Type B pancreatic cell (in vitro differentiated cells): ENCODE data around the gene STXBP6. TPM values are rescaled to one million over a fixed set of nuclear protein-coding genes. Genes with fewer than 3 reads are reported as not detected.

ENCODE experiments used
- DNase-seq: peaks from one replicate; pipeline ENCODE4 v3.0.0; 2021; ENCODE audit warnings: mixed read lengths; ENCODE audit not compliant: unreplicated experiment; ENCODE audit errors: extremely low spot score
- H3K27ac Mint-ChIP-seq: 2 replicates; pipeline ENCODE4 v1.8.0; 2021; ENCODE audit warnings: mild to moderate bottlenecking, mixed read lengths
- H3K27me3 Mint-ChIP-seq: 2 replicates; pipeline ENCODE4 v1.8.0; 2021; ENCODE audit warnings: mixed read lengths
- H3K36me3 Mint-ChIP-seq: 2 replicates; pipeline ENCODE4 v1.8.0; 2021; ENCODE audit warnings: mixed read lengths
- H3K4me1 Mint-ChIP-seq: one replicate; pipeline ENCODE4 v1.8.0; 2021; ENCODE audit warnings: mixed read lengths; ENCODE audit not compliant: unreplicated experiment
- H3K4me3 Mint-ChIP-seq: 2 replicates; pipeline ENCODE4 v1.8.0; 2021; ENCODE audit warnings: mild to moderate bottlenecking, mixed read lengths
- H3K9me3 Mint-ChIP-seq: 2 replicates; pipeline ENCODE4 v1.8.0; 2021; ENCODE audit warnings: mixed read lengths
- CTCF ChIP-seq: fragments of 200-600 bp; sonication (generic); conservative IDR thresholded peaks from 2 replicates; pipeline ENCODE4 v1.5.0; 2021; ENCODE audit warnings: antibody characterized with exemption, mild to moderate bottlenecking
- total RNA-seq: library from RNA; stranded (reverse); gene quantifications from 2 replicates; pipeline ENCODE4 v1.2.1, GENCODE V29; 2021; ENCODE audit warnings: low replicate concordance

STXBP6 gene
- total RNA-seq, 1 donor from 2014 or later = 17.0 TPM

GRCh38 chr14:24928386-24928900 is 121.5 kb downstream of the STXBP6 start:
- no peak for DNase-seq
- peaks cover 15% of the 10 kb centered on the region for H3K4me1 Mint-ChIP-seq
- TF ChIP-seq CTCF = no peak
- H3K27ac Mint-ChIP-seq = no peak overlapping the region
- no peak overlapping the region for H3K4me3 Mint-ChIP-seq
- H3K36me3 Mint-ChIP-seq = peaks cover 6% of the 10 kb centered on the region
- no peaks in the 10 kb centered on the region for H3K9me3 Mint-ChIP-seq
- no peaks in the 10 kb centered on the region for H3K27me3 Mint-ChIP-seq

GRCh38 chr14:24927809-24928208 is 122.1 kb downstream of the STXBP6 start:
- Mint-ChIP-seq H3K4me3 (no peak overlapping the region), H3K9me3 (no peaks in the 10 kb centered on the region), H3K4me1 (peaks cover 15% of the 10 kb centered on the region), H3K27ac (no peak overlapping the region), H3K27me3 (no peaks in the 10 kb centered on the region), H3K36me3 (peaks cover 6% of the 10 kb centered on the region)
- TF ChIP-seq CTCF = no peak
- DNase-seq = no peak

- no peak for TF ChIP-seq CTCF
- H3K36me3 Mint-ChIP-seq = no peaks in the 10 kb centered on the region
- no peak overlapping the region for H3K4me3 Mint-ChIP-seq
- H3K4me1 Mint-ChIP-seq = peaks cover 15% of the 10 kb centered on the region
- H3K27me3 Mint-ChIP-seq = no peaks in the 10 kb centered on the region
- no peak for DNase-seq
- no peak overlapping the region for H3K27ac Mint-ChIP-seq
- no peaks in the 10 kb centered on the region for H3K9me3 Mint-ChIP-seq
Observed at GRCh38 chr14:24925771-24926374, 124.1 kb downstream of the STXBP6 start.

- Mint-ChIP-seq H3K4me3 (no peak overlapping the region), H3K4me1 (peaks cover 15% of the 10 kb centered on the region)
Observed at GRCh38 chr14:24924544-24924943, 125.4 kb downstream of the STXBP6 start.

GRCh38 chr14:24921903-24922302 is 128.0 kb downstream of the STXBP6 start:
- DNase-seq = no peak
- Mint-ChIP-seq H3K4me1 (no peaks in the 10 kb centered on the region), H3K27ac (no peak overlapping the region), H3K27me3 (no peaks in the 10 kb centered on the region), H3K4me3 (no peak overlapping the region), H3K9me3 (no peaks in the 10 kb centered on the region), H3K36me3 (no peaks in the 10 kb centered on the region)
- no peak for TF ChIP-seq CTCF

More at GRCh38 chr14:24924544-24924943, 125.4 kb downstream of the STXBP6 start:
- no peak for DNase-seq
- TF ChIP-seq CTCF = no peak
- no peak overlapping the region for H3K27ac Mint-ChIP-seq
- H3K27me3 Mint-ChIP-seq = no peaks in the 10 kb centered on the region
- H3K9me3 Mint-ChIP-seq = no peaks in the 10 kb centered on the region
- H3K36me3 Mint-ChIP-seq = no peaks in the 10 kb centered on the region
